Peyer's patch (tissue), 4 donors: ENCODE data around the gene PTPN4.

ENCODE experiments used
- CTCF ChIP-seq, 6 experiments: fragments of 450-650 bp in 4 of 6; fragments of 200-600 bp in 2 of 6; sonication (generic) in 1 of 6; IDR thresholded peaks; one replicate each; pipeline ENCODE4 v1.5.1; 2017 to 2019; ENCODE audit warnings: antibody characterized with exemption in 6 of 6, mild to moderate bottlenecking in 3 of 6, moderate library complexity in 1 of 6
- POLR2A ChIP-seq, 2 donors: fragments of 450-650 bp; IDR thresholded peaks; one replicate each; pipeline ENCODE4 v1.5.1; 2017; ENCODE audit warnings: antibody characterized with exemption in 2 of 2, mild to moderate bottlenecking in 2 of 2, moderate library complexity in 2 of 2

GRCh38 chr2:119801040-119801439 lies 41.3 kb downstream of the PTPN4 start:
- TF ChIP-seq POLR2A (IDR thresholded peaks at IDR 0.05), result no peak
- TF ChIP-seq CTCF (IDR thresholded peaks at IDR 0.05), result no peak
